Body of pancreas (tissue), 4 donors: ENCODE results near the gene GPR18. TPM values are rescaled to one million over a fixed set of nuclear protein-coding genes. Genes with fewer than 3 reads are reported as not detected.

Experiments
- ATAC-seq: fragments of 150-250 bp; one replicate; pipeline ENCODE4 v1.9.1; 2016
- DNase-seq, 4 donors: peaks; one replicate each; pipeline ENCODE4 v3.0.0-alpha.2; 2019
- H3K27ac ChIP-seq, 4 donors: fragments of 200-600 bp; sonication (generic); 1 replicate in 3 of 4; 2 replicates in 1 of 4; pipeline versions ENCODE4 v1.5.1 to v1.6.1; 2016 to 2019; ENCODE audit warnings: mild to moderate bottlenecking in 1 of 4, mixed read lengths in 1 of 4, moderate library complexity in 1 of 4
- H3K27me3 ChIP-seq, 2 donors: fragments of 200-600 bp; sonication (generic); one replicate each; pipeline ENCODE4 v1.6.0; 2016; ENCODE audit warnings: mild to moderate bottlenecking in 1 of 2
- H3K36me3 ChIP-seq, 2 donors: fragments of 200-600 bp; sonication (generic); replicated peaks in 1 of 2; 2 replicates each; pipeline ENCODE4 v1.5.1; 2016; ENCODE audit warnings: low read depth in 2 of 2; ENCODE audit not compliant: insufficient read depth in 1 of 2
- H3K4me1 ChIP-seq: fragments of 200-600 bp; sonication (generic); one replicate; pipeline ENCODE4 v1.6.0; 2016
- H3K4me3 ChIP-seq, 2 donors: fragments of 200-600 bp; sonication (generic); 1 replicate in 1 of 2; 2 replicates in 1 of 2; pipeline ENCODE4 v1.5.1; 2016 to 2019
- H3K9me3 ChIP-seq, 3 donors: fragments of 200-600 bp; sonication (generic); 1 replicate in 2 of 3; 2 replicates in 1 of 3; pipeline ENCODE4 v1.5.1; 2016
- POLR2A ChIP-seq, 3 donors: fragments of 450-650 bp; IDR thresholded peaks; one replicate each; pipeline ENCODE4 v1.6.1; 2016; ENCODE audit warnings: antibody characterized with exemption in 3 of 3, mild to moderate bottlenecking in 2 of 3
- WGBS, 2 donors: methylation state at CpG; one replicate each; pipeline ENCODE4 v1.1.5; 2017; 5-methylcytosine and 5-hydroxymethylcytosine counted together
- intact Hi-C: fragments of 100-400 bp; cut with DNase I; formaldehyde crosslinking; loops from one replicate; pipeline ENCODE4 v1.15.1; 2023
- total RNA-seq, 2 donors: library from RNA; depleted of rRNA; stranded (reverse); fragments of >200 nt; gene quantifications; one replicate each; pipeline ENCODE4 v1.1.0, GENCODE V29; 2016
- TF ChIP-seq, protein P1 (sequence below), 7 experiments: fragments of 450-650 bp in 4 of 7; fragments of 200-600 bp in 3 of 7; sonication (generic) in 3 of 7; IDR thresholded peaks; one replicate each; pipeline ENCODE4 v1.5.1; 2016 to 2019; ENCODE audit warnings: antibody characterized with exemption in 7 of 7

Gene GPR18
- total RNA-seq, 2 donors from 2014 or later, result not detected

DNA sequence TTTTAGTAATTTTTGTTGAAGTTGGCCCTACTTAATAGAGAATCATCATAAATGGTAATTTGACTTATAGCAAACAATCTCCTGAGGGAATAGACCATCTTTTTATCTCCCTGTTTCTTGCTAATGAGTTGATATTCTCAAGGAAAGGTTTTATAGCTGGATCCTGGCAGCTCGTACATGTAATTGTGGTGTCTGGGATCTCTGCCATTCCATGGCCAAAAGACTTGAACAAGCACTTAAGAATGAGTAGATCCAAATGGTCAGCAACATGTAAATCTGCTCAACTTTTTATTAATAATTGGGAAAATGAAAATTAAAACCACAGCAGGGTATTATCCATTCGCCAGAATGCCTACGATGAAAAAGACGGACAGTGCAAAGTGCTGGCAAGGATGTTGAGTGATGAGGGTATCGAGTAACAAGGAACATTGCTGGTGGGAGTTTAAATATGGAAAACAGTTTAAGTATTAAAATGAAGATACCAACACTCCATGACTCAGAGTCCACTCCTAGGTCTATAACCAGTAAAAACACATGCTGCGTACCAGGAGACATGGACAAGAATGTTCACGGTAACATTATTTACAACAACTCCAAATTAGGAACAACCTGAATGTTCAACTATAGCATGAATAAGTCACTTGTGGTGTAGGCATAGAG is 5.1 kb upstream of the GPR18 start:
- no peak overlapping the region for H3K4me3 ChIP-seq
- ATAC-seq, result no peak
- intact Hi-C loops, result no loop called here
- no peaks in the 10 kb centered on the region for H3K27me3 ChIP-seq
- H3K27ac ChIP-seq, result no peak overlapping the region
- DNase-seq, result no peak
- WGBS, 2 donors, result 89 to 90% methylated on average over 7 of the region's 7 CpGs
- TF ChIP-seq, protein P1, sequence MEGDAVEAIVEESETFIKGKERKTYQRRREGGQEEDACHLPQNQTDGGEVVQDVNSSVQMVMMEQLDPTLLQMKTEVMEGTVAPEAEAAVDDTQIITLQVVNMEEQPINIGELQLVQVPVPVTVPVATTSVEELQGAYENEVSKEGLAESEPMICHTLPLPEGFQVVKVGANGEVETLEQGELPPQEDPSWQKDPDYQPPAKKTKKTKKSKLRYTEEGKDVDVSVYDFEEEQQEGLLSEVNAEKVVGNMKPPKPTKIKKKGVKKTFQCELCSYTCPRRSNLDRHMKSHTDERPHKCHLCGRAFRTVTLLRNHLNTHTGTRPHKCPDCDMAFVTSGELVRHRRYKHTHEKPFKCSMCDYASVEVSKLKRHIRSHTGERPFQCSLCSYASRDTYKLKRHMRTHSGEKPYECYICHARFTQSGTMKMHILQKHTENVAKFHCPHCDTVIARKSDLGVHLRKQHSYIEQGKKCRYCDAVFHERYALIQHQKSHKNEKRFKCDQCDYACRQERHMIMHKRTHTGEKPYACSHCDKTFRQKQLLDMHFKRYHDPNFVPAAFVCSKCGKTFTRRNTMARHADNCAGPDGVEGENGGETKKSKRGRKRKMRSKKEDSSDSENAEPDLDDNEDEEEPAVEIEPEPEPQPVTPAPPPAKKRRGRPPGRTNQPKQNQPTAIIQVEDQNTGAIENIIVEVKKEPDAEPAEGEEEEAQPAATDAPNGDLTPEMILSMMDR (IDR thresholded peaks at IDR 0.05), result no peak
- TF ChIP-seq POLR2A (IDR thresholded peaks at IDR 0.05), result no peak
- no peaks in the 10 kb centered on the region for H3K9me3 ChIP-seq
- H3K36me3 ChIP-seq, result no peaks in the 10 kb centered on the region
- H3K4me1 ChIP-seq, result no peaks in the 10 kb centered on the region

DNA sequence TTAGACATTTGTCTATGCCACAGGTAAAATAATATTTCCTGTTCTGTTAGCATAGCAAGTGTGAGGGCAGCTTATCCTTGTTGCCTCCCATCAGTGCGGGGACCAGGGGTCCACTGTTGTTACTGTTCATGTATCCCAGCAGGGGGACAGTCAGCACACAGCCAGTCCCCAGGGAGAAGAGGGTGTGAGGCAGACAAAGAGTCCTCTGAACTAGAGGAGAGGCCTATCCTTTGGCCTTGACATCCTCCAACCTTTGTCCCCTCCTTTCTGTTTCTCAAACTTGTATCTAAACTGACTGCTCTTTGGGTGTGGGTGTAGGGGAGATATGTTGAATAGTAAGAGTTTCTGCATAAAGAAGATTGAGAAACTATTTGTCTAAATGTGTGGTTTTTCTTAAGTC is 2.9 kb upstream of the GPR18 start:
- Histone ChIP-seq H3K9me3 (no peaks in the 10 kb centered on the region), H3K27ac (no peak overlapping the region), H3K4me1 (no peaks in the 10 kb centered on the region), H3K4me3 (no peak overlapping the region), H3K36me3 (no peaks in the 10 kb centered on the region), H3K27me3 (no peaks in the 10 kb centered on the region)
- no peak for ATAC-seq
- intact Hi-C loops, result no loop called here
- WGBS, 2 donors, result 86 to 100% methylated on average over 1 of the region's 1 CpG
- DNase-seq, result no peak
- no peak for TF ChIP-seq POLR2A (IDR thresholded peaks at IDR 0.05)
- TF ChIP-seq, protein P1 (IDR thresholded peaks at IDR 0.05), result no peak

DNA sequence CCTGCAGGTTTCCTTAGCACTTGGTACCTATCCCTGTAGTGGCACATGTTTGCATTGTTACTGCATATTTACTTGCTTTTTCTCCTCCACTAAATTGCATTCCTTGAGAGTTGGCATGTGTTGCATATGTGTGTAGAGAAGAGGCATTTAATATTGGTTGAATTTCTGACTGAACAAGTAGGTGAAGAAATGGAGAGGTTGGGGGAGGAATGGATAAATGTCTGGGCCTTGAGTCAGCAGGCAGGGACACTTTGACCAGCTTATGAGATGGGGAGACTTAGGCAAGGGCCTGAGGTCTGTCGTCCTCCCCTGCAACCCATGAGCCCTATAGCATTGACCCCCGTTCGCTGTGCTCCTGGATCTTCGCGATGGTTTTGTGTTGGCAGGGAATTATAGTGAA is 2.0 kb upstream of the GPR18 start:
- no peak for DNase-seq
- H3K4me1 ChIP-seq, result no peaks in the 10 kb centered on the region
- no peaks in the 10 kb centered on the region for H3K9me3 ChIP-seq
- H3K4me3 ChIP-seq, result no peak overlapping the region
- H3K36me3 ChIP-seq, result peaks cover 0 to 1% of the 10 kb centered on the region in 2 donors
- WGBS, 2 donors, result 73 to 74% methylated on average over 5 of the region's 5 CpGs
- no peaks in the 10 kb centered on the region for H3K27me3 ChIP-seq
- intact Hi-C loops, result no loop called here
- no peak for ATAC-seq
- no peak overlapping the region for H3K27ac ChIP-seq
- TF ChIP-seq, protein P1 (IDR thresholded peaks at IDR 0.05), result no peak
- TF ChIP-seq POLR2A (IDR thresholded peaks at IDR 0.05), result no peak

DNA sequence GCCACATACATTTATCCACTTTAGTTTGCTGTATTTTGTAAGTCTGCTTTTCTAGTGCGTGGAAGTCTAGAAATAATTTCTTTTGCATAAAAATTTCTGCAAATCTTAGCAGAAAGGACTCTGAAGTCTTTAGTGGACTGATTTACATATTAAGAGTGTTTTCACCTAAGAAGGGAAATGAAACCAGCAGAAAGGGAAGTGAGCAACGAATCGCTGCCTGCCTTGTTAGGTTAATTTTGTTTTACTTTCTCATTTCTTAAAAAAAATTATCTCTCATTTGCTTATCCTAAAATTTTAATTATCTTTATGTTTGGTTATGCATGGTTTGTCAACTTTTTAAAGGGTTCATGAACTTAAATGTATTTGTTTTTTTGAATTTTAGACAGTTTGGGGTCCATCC is 767 bp upstream of the GPR18 start:
- TF ChIP-seq POLR2A (IDR thresholded peaks at IDR 0.05), result no peak
- TF ChIP-seq, protein P1 (IDR thresholded peaks at IDR 0.05), result no peak
- Histone ChIP-seq H3K27ac (peak overlapping the region in 1 of 4 donors; percentile 55), H3K36me3 (peaks cover 0 to 3% of the 10 kb centered on the region in 2 donors), H3K4me1 (no peaks in the 10 kb centered on the region), H3K27me3 (no peaks in the 10 kb centered on the region), H3K4me3 (no peak overlapping the region), H3K9me3 (no peaks in the 10 kb centered on the region)
- 75 to 85% methylated on average over 3 of the region's 3 CpGs for WGBS, 2 donors
- intact Hi-C loops, result no loop called here
- ATAC-seq (no peak), DNase-seq (no peak)

DNA sequence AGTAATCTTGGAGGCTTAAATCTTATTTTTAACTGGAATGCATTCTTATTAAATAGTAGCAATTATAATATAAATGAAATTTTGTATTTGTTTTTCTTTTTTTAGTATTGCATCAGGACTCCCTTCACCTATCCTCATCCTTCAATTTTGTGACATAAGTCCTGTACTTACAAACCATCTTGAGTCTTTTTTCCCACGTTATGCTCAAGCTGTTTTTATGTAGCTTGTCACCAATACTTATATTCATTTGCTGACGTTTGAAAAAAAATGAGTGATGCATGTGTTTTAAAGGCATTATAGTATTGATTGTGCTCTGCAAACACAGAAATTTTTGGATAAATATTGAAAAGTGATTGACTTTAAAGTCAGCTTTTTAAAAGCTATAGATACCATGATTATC is 888 bp downstream of the GPR18 start:
- H3K36me3 ChIP-seq, result peaks cover 0 to 3% of the 10 kb centered on the region in 2 donors
- H3K4me3 ChIP-seq, result no peak overlapping the region
- intact Hi-C loops, result no loop called here
- H3K9me3 ChIP-seq, result no peaks in the 10 kb centered on the region
- no peak for DNase-seq
- H3K27me3 ChIP-seq, result no peaks in the 10 kb centered on the region
- 74 to 75% methylated on average over 2 of the region's 2 CpGs for WGBS, 2 donors
- no peak for ATAC-seq
- TF ChIP-seq POLR2A (IDR thresholded peaks at IDR 0.05), result no peak
- TF ChIP-seq, protein P1 (IDR thresholded peaks at IDR 0.05), result no peak
- no peaks in the 10 kb centered on the region for H3K4me1 ChIP-seq
- no peak overlapping the region for H3K27ac ChIP-seq
